ENCODE measurements around the gene CUBN. TPM values are rescaled to one million over a fixed set of nuclear protein-coding genes. Genes with fewer than 3 reads are reported as not detected.

CUBN gene
- total and polyA plus RNA-seq, 9 of the 15 experiments (the other 6 are each of a cell fraction or from before 2014, with no cell fraction given), result 0.04 to 0.33 (median 0.09) TPM

DNA sequence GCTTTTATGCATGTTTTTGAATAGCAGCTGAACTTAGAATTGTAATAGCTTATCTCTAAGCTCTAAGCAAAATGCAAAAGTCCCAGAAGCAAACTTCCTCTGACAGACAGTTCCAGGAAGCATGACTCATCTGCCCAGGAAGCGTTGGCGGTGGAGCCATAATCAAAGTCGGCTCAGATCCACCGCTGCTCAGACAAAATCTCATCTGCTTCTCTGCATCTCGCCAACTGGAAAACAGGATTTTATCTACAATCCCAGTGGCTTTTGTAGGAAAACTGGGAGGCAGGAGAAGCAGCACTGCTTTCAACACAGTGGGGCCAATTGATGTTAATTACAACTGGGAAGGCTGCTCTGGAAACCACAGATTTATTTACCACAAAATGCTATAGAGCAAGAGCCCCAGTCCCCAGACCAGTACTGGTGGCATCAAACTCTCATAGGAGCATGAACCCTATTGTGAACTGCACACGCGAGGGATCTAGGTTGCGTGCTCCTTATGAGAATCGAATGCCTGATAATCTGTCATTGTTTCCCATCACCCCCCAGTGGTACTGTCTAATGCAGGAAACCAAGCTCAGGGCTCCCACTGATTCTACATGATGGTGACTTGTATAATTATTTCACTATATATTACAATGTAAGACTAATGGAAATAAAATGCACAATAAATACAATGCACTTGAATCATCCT is 99.9 kb downstream of the CUBN start (continued):
- TF ChIP-seq MYC (IDR thresholded peaks at IDR 0.05; ENCODE audit: low read depth, low read length) (no peak), MYC (CRISPR knock-in tag; IDR thresholded peaks at IDR 0.05; ENCODE audit: borderline replicate concordance, low read depth) (no peak), USF2 (CRISPR knock-in tag; IDR thresholded peaks at IDR 0.05) (no peak), ELF2 (CRISPR knock-in tag; IDR thresholded peaks at IDR 0.05) (no peak), HDAC8 (tag; IDR thresholded peaks at IDR 0.05) (no peak), CBX2 (IDR thresholded peaks at IDR 0.05; ENCODE audit: insufficient read depth, low read length, poor library complexity, severe bottlenecking) (no peak), NFE2 (IDR thresholded peaks at IDR 0.05; ENCODE audit: low read depth) (peak; percentile 75), MCM5 (IDR thresholded peaks at IDR 0.05; ENCODE audit: low read depth) (no peak), ZNF764 (CRISPR knock-in tag; IDR thresholded peaks at IDR 0.05; ENCODE audit: low read depth) (no peak), ZNF707 (CRISPR knock-in tag; conservative IDR thresholded peaks at IDR 0.05) (no peak), TRIM25 (IDR thresholded peaks at IDR 0.05; ENCODE audit: borderline replicate concordance) (no peak), RBBP5 (IDR thresholded peaks at IDR 0.05; ENCODE audit: borderline replicate concordance, insufficient read depth, low read length, poor library complexity, severe bottlenecking) (no peak), STAT5A (IDR thresholded peaks at IDR 0.05; ENCODE audit: borderline replicate concordance, low read length) (peak; percentile 96), SREBF1 (IDR thresholded peaks at IDR 0.05; ENCODE audit: borderline replicate concordance, low read depth, low read length) (no peak), RBM25 (IDR thresholded peaks at IDR 0.05; ENCODE audit: low read depth, low read length, severe bottlenecking) (no peak), EZH2 (IDR thresholded peaks at IDR 0.05; ENCODE audit: borderline replicate concordance, low read depth, low read length) (no peak), HEY1 (CRISPR knock-in tag; IDR thresholded peaks at IDR 0.05; ENCODE audit: borderline replicate concordance) (no peak), PHTF2 (CRISPR knock-in tag; IDR thresholded peaks at IDR 0.05) (no peak), ZNF639 (CRISPR knock-in tag; conservative IDR thresholded peaks at IDR 0.05 in 1 of 2, IDR thresholded peaks at IDR 0.05 in 1 of 2) (no peak), NR3C1 (CRISPR knock-in tag; IDR thresholded peaks at IDR 0.05) (no peak)

All from K562 (cell line).